Stomach smooth muscle (tissue), 2 donors: Measurements from ENCODE around the gene ATP6AP2.
"Not testable (repeated sequence)": the region's sequence is repeated elsewhere in the genome, so short reads cannot be mapped to it uniquely, and the experiment has no call there.

Experiments used
- H3K27ac ChIP-seq: one replicate; pipeline ENCODE4 v1.7.0; 2013; ENCODE audit warnings: mild to moderate bottlenecking, low read length, inconsistent platforms
- H3K27me3 ChIP-seq, 2 donors: one replicate each; pipeline ENCODE4 v1.7.0; 2013; ENCODE audit warnings: low read length in 2 of 2; ENCODE audit not compliant: insufficient read depth in 2 of 2, control insufficient read depth in 1 of 2
- H3K36me3 ChIP-seq, 2 donors: one replicate each; pipeline ENCODE4 v1.7.0; 2013; ENCODE audit warnings: low read length in 2 of 2; ENCODE audit not compliant: control insufficient read depth in 2 of 2, insufficient read depth in 2 of 2
- H3K4me1 ChIP-seq: one replicate; pipeline ENCODE4 v1.7.0; 2013; ENCODE audit warnings: low read length; ENCODE audit not compliant: control insufficient read depth, insufficient read depth
- H3K4me3 ChIP-seq, 2 donors: one replicate each; pipeline ENCODE4 v1.7.0; 2013; ENCODE audit warnings: low read length in 2 of 2
- H3K9ac ChIP-seq, 2 donors: one replicate each; pipeline ENCODE4 v1.7.0; 2013; ENCODE audit warnings: low read length in 2 of 2, mild to moderate bottlenecking in 1 of 2
- H3K9me3 ChIP-seq, 2 donors: one replicate each; pipeline ENCODE4 v1.7.0; 2013; ENCODE audit warnings: low read length in 2 of 2; ENCODE audit not compliant: control insufficient read depth in 2 of 2
- donor health status: healthy.
- donor health status: Pancreatic carcinoma.

ATP6AP2 gene

GRCh38 chrX:40576291-40576690 lies 4.5 kb upstream of the ATP6AP2 start:
- no peaks in the 10 kb centered on the region for H3K4me1 ChIP-seq
- H3K9me3 ChIP-seq, result no peaks in the 10 kb centered on the region
- no peak overlapping the region for H3K27ac ChIP-seq
- no peaks in the 10 kb centered on the region for H3K36me3 ChIP-seq
- no peak overlapping the region for H3K9ac ChIP-seq
- H3K4me3 ChIP-seq, result no peak overlapping the region
- peaks cover 0 to 11% of the 10 kb centered on the region in 2 donors for H3K27me3 ChIP-seq

GRCh38 chrX:40578039-40578695 lies 2.6 kb upstream of the ATP6AP2 start:
- H3K9ac ChIP-seq, result no peak overlapping the region
- peaks cover 6% of the 10 kb centered on the region for H3K4me1 ChIP-seq
- no peak overlapping the region for H3K27ac ChIP-seq
- no peaks in the 10 kb centered on the region for H3K36me3 ChIP-seq
- H3K27me3 ChIP-seq, result peaks cover 0 to 11% of the 10 kb centered on the region in 2 donors
- no peaks in the 10 kb centered on the region for H3K9me3 ChIP-seq
- H3K4me3 ChIP-seq, result no peak overlapping the region

- Histone ChIP-seq H3K4me1 (peaks cover 6% of the 10 kb centered on the region), H3K4me3 (no peak overlapping the region), H3K9me3 (no peaks in the 10 kb centered on the region), H3K27me3 (peaks cover 0 to 13% of the 10 kb centered on the region in 2 donors), H3K27ac (no peak overlapping the region), H3K9ac (no peak overlapping the region), H3K36me3 (no peaks in the 10 kb centered on the region)
These were observed 1.6 kb upstream of the ATP6AP2 start for GRCh38 chrX:40579141-40579540.

- no peaks in the 10 kb centered on the region for H3K36me3 ChIP-seq
- H3K9me3 ChIP-seq, result no peaks in the 10 kb centered on the region
- peak overlapping the region; percentile 75 to 85 for H3K4me3 ChIP-seq
- H3K27ac ChIP-seq, result peak overlapping the region; percentile 71
- peaks cover 6% of the 10 kb centered on the region for H3K4me1 ChIP-seq
- peaks cover 0 to 13% of the 10 kb centered on the region in 2 donors for H3K27me3 ChIP-seq
- peak overlapping the region; percentile 73 to 84 for H3K9ac ChIP-seq
These were observed 752 bp upstream of the ATP6AP2 start for GRCh38 chrX:40579900-40580536.

DNA sequence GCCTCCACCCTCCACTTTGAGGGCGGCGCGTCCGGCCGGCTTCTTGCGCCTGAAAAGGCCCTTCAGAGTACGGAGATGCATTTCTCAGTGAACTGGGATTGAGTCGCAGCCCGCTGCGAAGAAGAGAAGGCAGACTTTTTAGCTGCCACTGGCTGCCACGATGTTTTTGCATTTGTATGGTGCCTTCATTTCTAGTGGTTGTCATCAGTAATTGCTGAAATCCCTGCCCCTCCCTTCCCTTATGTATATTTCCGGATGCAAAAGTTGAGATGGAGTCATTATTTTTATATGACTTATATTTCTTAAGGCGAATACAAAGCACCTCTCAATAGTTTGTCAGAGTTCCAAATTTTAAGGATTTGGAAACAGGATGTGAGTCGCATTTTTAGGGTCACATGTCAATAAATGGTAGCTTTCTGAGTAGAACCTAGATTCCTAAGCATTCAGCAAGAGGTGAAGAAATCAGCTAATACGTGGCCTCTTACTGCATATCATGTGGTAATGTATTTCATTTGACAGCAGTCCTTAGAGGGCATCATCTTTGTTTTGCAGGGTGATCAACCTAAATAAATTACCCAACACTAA lies 658 bp downstream of the ATP6AP2 start:
- peak overlapping the region; percentile 58 to 73 for H3K9ac ChIP-seq
- peaks cover 0 to 13% of the 10 kb centered on the region in 2 donors for H3K27me3 ChIP-seq

DNA sequence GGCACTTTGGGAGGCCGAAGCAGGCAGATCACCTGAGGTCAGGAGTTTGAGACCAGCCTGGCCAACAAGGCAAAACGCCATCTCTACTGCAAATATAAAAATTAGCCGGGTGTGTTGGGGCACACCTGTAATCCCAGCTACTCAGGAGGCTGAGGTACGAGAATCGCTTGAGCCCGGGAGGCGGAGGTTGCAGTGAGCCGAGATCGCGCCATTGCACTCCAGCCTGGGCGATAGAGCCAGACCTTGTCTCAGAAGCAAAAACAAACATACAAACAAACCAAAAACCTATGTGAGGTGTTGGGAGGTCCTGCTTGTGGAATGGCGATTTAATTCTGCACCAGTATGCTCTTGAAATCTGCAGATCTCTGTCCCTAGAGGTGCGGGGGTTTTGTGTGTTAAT lies 1.4 kb downstream of the ATP6AP2 start:
- H3K9me3 ChIP-seq, H3K4me1 ChIP-seq, H3K36me3 ChIP-seq, H3K9ac ChIP-seq, H3K27ac ChIP-seq: not testable (repeated sequence)
- H3K27me3 ChIP-seq, result peaks cover 0 to 13% of the 10 kb centered on the region in 2 donors
- peak overlapping the region in 1 of 2 donors; percentile 85 for H3K4me3 ChIP-seq

More for the DNA sequence above, 658 bp downstream of the ATP6AP2 start:
- Histone ChIP-seq H3K27ac (peak overlapping the region; percentile 71), H3K4me1 (peaks cover 6% of the 10 kb centered on the region), H3K36me3 (no peaks in the 10 kb centered on the region), H3K4me3 (peak overlapping the region; percentile 75 to 85), H3K9me3 (no peaks in the 10 kb centered on the region)

GRCh38 chrX:40582811-40583210 lies 2.0 kb downstream of the ATP6AP2 start:
- H3K9me3 ChIP-seq, result no peaks in the 10 kb centered on the region
- H3K4me1 ChIP-seq, result peaks cover 6% of the 10 kb centered on the region
- no peak overlapping the region for H3K27ac ChIP-seq
- no peaks in the 10 kb centered on the region for H3K36me3 ChIP-seq
- peaks cover 0 to 13% of the 10 kb centered on the region in 2 donors for H3K27me3 ChIP-seq
- H3K4me3 ChIP-seq, result no peak overlapping the region
- H3K9ac ChIP-seq, result no peak overlapping the region

DNA sequence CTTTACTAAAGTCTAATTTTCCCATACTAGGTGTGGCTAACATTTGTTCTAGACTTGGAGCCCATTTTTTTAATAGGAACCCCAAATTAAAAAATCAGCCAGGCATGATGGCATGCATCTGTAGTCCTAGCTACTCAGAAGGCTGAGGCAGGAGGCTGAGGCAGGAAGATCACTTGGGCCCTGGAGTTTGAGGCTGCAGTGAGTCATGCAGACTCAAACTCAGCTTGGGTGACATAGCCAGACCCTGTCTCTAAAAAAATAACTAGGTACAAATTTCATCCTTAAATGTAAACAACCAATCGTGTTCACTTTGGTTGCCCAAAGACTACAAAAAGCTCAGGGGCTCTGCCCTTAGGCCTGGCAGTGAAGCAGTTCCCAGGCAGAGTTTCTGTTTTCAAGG lies 6.9 kb downstream of the ATP6AP2 start:
- H3K27ac ChIP-seq, H3K4me3 ChIP-seq, H3K9me3 ChIP-seq, H3K4me1 ChIP-seq, H3K9ac ChIP-seq, H3K36me3 ChIP-seq: not testable (repeated sequence)
- H3K27me3 ChIP-seq, result peaks cover 0 to 11% of the 10 kb centered on the region in 2 donors

GRCh38 chrX:40589616-40590321 lies 9.0 kb downstream of the ATP6AP2 start:
- not testable (repeated sequence) for H3K36me3 ChIP-seq, H3K27me3 ChIP-seq, H3K4me1 ChIP-seq, H3K9me3 ChIP-seq, H3K9ac ChIP-seq, H3K4me3 ChIP-seq, H3K27ac ChIP-seq

DNA sequence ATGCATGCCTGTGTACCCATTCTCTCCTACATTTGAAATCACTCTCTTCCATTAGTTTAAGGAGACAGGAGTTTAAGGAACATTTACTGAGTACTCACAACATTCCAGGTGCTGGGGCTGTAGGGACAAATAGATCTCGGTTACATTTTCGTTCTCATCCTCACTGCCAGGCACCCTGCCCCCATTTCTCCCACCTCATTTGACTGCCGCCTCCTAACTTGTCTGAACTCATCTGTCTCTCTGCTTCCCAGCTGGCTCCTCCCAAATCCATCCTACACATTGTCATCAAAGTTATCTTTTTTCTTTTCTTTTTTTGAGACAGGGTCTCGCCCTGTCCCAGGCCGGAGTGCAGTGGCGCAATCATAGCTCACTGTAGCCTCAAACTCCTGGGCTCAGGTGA lies 22.7 kb downstream of the ATP6AP2 start:
- Histone ChIP-seq H3K4me1 (no peaks in the 10 kb centered on the region), H3K9ac (no peak overlapping the region), H3K9me3 (no peaks in the 10 kb centered on the region), H3K36me3 (peaks cover 0 to 16% of the 10 kb centered on the region in 2 donors), H3K27me3 (peaks cover 0 to 2% of the 10 kb centered on the region in 2 donors), H3K27ac (no peak overlapping the region), H3K4me3 (no peak overlapping the region)
